Thoracic aorta (tissue), 2 donors: ENCODE results near the gene SEC61G. TPM values are rescaled to one million over a fixed set of nuclear protein-coding genes. Genes with fewer than 3 reads are reported as not detected.

Experiments used
- ATAC-seq: fragments of 150-250 bp; one replicate; pipeline ENCODE4 v1.8.0; 2017; ENCODE audit warnings: low read depth; ENCODE audit not compliant: insufficient number of reproducible peaks, low FRiP score
- DNase-seq: peaks from one replicate; pipeline ENCODE4 v3.0.0-alpha.2; 2020; ENCODE audit warnings: low spot score
- H3K27ac ChIP-seq, 2 donors: fragments of 200-600 bp; sonication (generic); 1 replicate in 1 of 2; 2 replicates in 1 of 2; pipeline ENCODE4 v1.5.1; 2016; ENCODE audit warnings: mild to moderate bottlenecking in 2 of 2, moderate library complexity in 2 of 2
- H3K27me3 ChIP-seq: fragments of 200-600 bp; sonication (generic); replicated peaks from 2 replicates; pipeline ENCODE4 v1.6.0; 2016; ENCODE audit warnings: mild to moderate bottlenecking; ENCODE audit not compliant: insufficient read depth
- H3K36me3 ChIP-seq: fragments of 200-600 bp; sonication (generic); one replicate; pipeline ENCODE4 v1.5.1; 2016
- H3K4me1 ChIP-seq, 2 donors: fragments of 200-600 bp; sonication (generic); 1 replicate in 1 of 2; 2 replicates in 1 of 2; pipeline versions ENCODE4 v1.5.1 to v1.6.0; 2016; ENCODE audit warnings: low read depth in 2 of 2, mild to moderate bottlenecking in 1 of 2; ENCODE audit not compliant: control insufficient read depth in 1 of 2
- H3K4me3 ChIP-seq: fragments of 200-600 bp; sonication (generic); 2 replicates; pipeline ENCODE4 v1.5.1; 2016; ENCODE audit warnings: mild to moderate bottlenecking
- H3K9me3 ChIP-seq: fragments of 200-600 bp; sonication (generic); 2 replicates; pipeline ENCODE4 v1.5.1; 2016
- total RNA-seq, 2 donors: library from RNA; depleted of rRNA; stranded (reverse); fragments of >200 nt; gene quantifications; one replicate each; pipeline versions ENCODE4 v1.1.0 to v1.2.3, GENCODE V29; 2016
- TF ChIP-seq, protein P1 (sequence below): fragments of 200-600 bp; sonication (generic); IDR thresholded peaks from one replicate; pipeline ENCODE4 v1.5.1; 2019; ENCODE audit warnings: antibody characterized with exemption

Gene SEC61G
- total RNA-seq, 2 donors from 2014 or later, result 224 to 376 TPM

DNA sequence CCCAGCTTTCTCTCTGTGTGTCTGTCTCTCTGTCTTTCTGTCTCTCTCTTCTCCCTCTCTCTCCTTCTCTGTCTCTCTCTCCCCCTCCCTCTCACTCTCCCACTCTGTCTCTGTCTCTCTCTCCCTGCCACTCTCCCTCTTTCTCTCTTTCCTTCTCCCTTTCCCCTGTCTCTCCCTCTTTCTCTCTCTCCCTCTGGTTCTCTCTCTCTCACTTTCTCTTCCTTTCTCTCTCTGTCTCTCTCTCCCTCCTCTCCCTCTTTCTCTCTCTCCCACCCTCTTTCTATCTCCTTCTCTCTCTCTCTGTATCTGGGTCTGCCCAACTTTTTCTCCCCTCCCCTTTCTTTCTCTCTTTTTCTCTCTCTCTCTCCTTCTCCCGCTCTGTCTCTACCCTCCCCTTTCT, 36.5 kb downstream of the SEC61G start:
- no peak for DNase-seq
- no peaks in the 10 kb centered on the region for H3K27me3 ChIP-seq
- no peaks in the 10 kb centered on the region for H3K4me1 ChIP-seq
- H3K36me3 ChIP-seq, result no peaks in the 10 kb centered on the region
- H3K27ac ChIP-seq, result no peak overlapping the region
- no peaks in the 10 kb centered on the region for H3K9me3 ChIP-seq
- ATAC-seq, result no peak
- no peak overlapping the region for H3K4me3 ChIP-seq
- TF ChIP-seq, protein P1, sequence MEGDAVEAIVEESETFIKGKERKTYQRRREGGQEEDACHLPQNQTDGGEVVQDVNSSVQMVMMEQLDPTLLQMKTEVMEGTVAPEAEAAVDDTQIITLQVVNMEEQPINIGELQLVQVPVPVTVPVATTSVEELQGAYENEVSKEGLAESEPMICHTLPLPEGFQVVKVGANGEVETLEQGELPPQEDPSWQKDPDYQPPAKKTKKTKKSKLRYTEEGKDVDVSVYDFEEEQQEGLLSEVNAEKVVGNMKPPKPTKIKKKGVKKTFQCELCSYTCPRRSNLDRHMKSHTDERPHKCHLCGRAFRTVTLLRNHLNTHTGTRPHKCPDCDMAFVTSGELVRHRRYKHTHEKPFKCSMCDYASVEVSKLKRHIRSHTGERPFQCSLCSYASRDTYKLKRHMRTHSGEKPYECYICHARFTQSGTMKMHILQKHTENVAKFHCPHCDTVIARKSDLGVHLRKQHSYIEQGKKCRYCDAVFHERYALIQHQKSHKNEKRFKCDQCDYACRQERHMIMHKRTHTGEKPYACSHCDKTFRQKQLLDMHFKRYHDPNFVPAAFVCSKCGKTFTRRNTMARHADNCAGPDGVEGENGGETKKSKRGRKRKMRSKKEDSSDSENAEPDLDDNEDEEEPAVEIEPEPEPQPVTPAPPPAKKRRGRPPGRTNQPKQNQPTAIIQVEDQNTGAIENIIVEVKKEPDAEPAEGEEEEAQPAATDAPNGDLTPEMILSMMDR, result no peak

DNA sequence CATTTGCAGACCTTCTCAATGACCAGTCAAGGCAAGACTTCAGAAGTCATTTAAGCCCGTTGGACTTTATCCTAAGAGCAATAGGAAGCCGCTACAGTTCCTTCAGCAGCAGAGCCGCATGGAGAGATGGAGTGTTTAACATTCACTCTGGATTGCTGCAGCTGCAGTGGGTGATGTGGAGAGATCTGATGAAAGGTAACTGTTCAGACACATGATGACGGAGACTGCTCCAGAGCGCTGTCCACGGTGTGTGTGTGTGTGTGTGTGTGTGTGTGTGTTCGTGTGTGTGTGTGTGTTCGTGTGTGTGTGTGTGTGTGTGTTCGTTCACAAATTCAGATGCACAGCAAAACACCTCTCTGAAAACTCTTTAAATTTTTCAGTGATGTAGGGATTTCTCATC, 37.0 kb downstream of the SEC61G start:
- TF ChIP-seq, protein P1, result no peak
- ATAC-seq (no peak), DNase-seq (no peak)
- Histone ChIP-seq H3K9me3 (no peaks in the 10 kb centered on the region), H3K4me3 (no peak overlapping the region), H3K36me3 (no peaks in the 10 kb centered on the region), H3K27ac (no peak overlapping the region), H3K4me1 (no peaks in the 10 kb centered on the region), H3K27me3 (no peaks in the 10 kb centered on the region)

DNA sequence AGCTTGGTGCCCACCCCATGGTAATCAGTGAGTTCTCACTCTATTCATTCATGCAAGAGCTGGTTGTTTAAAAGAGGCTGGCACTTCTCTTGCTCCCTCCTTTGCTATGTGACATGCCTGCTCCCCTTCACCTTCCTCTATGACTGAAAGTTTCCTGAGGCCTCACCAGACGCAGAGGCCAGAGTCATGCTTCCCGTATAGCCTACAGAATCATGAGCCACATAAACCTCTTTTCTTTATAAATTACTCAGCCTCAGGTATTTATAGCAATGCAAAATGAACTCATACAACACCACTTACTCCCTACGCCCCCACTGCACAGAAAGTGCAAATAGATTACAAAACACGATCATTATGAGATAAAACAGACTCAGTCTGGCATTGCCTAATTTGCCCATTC, 39.0 kb downstream of the SEC61G start:
- TF ChIP-seq, protein P1, result no peak
- Histone ChIP-seq H3K27me3 (no peaks in the 10 kb centered on the region), H3K27ac (no peak overlapping the region), H3K4me1 (no peaks in the 10 kb centered on the region), H3K4me3 (no peak overlapping the region), H3K36me3 (no peaks in the 10 kb centered on the region), H3K9me3 (no peaks in the 10 kb centered on the region)
- ATAC-seq (no peak), DNase-seq (no peak)

DNA sequence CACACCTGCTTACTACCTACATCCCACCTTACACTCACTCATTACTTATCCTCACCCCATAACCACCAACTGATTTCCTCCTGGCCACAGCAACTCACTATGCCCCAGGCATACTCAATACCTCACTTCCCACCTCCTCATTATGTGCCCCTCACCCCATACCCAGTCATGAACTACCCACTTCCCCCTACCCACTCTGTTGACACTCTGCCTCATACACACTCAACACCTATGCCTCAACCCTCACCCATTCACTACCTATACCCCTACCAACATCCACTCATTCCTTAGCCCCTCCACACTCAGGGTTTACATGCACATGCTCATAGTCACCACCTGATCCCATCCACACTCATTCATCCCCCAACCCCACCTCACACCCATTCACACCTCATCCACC, 39.6 kb downstream of the SEC61G start:
- no peaks in the 10 kb centered on the region for H3K9me3 ChIP-seq
- ATAC-seq (no peak), DNase-seq (no peak)

DNA sequence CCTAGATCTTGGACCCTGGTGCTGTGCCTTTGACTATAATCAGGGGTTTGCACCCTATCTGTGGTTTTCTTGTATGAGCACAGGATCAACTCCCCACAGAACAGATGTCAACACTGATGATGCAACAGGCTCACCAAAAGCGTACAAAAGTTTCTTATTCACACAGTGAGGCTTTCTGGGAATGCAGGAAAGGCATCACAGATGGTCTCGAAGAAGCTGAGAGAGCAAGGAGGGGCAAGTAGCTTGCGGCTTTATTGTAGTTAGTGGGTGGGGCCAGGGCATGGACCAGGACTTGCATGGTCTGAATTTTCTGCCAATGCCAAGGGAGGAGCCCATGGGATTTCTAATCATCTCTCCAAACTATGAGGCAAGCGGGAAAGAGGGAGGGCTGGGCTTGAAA, 46.2 kb downstream of the SEC61G start:
- DNase-seq, result no peak
- no peaks in the 10 kb centered on the region for H3K27me3 ChIP-seq
- no peak overlapping the region for H3K27ac ChIP-seq
- ATAC-seq, result no peak
- no peaks in the 10 kb centered on the region for H3K4me1 ChIP-seq
- H3K9me3 ChIP-seq, result no peaks in the 10 kb centered on the region
- TF ChIP-seq, protein P1, result no peak
- no peaks in the 10 kb centered on the region for H3K36me3 ChIP-seq
- no peak overlapping the region for H3K4me3 ChIP-seq

More for the DNA sequence above, 39.6 kb downstream of the SEC61G start:
- Histone ChIP-seq H3K27ac (no peak overlapping the region), H3K4me1 (no peaks in the 10 kb centered on the region), H3K4me3 (no peak overlapping the region), H3K27me3 (no peaks in the 10 kb centered on the region), H3K36me3 (no peaks in the 10 kb centered on the region)
- TF ChIP-seq, protein P1, result no peak
